ENCODE results near the gene MEAK7. TPM values are rescaled to one million over a fixed set of nuclear protein-coding genes. Genes with fewer than 3 reads are reported as not detected.

Gene MEAK7
- total and polyA plus RNA-seq, 12 donors = 3.6 to 14.1 (median 6.8) TPM

- H3K27me3 ChIP-seq = no peaks in the 10 kb centered on the region
- no peaks in the 10 kb centered on the region for H3K4me1 ChIP-seq (replicated peaks in 1 of 2)
- no peak for TF ChIP-seq POLR2A (IDR thresholded peaks at IDR 0.05)
- no peaks in the 10 kb centered on the region for H3K9me3 ChIP-seq (replicated peaks in 1 of 3)
- intact Hi-C loops (cut with DNase I) = no loop called here
- no peaks in the 10 kb centered on the region for H3K36me3 ChIP-seq (replicated peaks in 1 of 2)
- H3K27ac ChIP-seq = no peak overlapping the region
- no peak for DNase-seq
- WGBS, 4 donors = 86 to 98% (median 95%) methylated on average over 9 of the region's 9 CpGs
- no peak overlapping the region for H3K4me3 ChIP-seq
Measured at GRCh38 chr16:84455031-84455430, 49.4 kb downstream of the MEAK7 start.

Other genes starting within 250 kb of the MEAK7 start
- gene WFDC1, start 209.8 kb downstream of the MEAK7 start, total RNA-seq = 100 to 1,000 TPM in 1 of 9 donors, 10 to 100 TPM in 7, 1 to 10 TPM in 1; 9.6 to 284 (median 37.5) TPM
- 10 to 100 TPM; 17.8 to 69.5 (median 42.1) TPM for gene WFDC1, start 209.8 kb downstream of the MEAK7 start, polyA plus RNA-seq
- 1 to 10 TPM in 1 of 9 donors, under 1 TPM in 6, not detected in 2; 0.42 to 2.2 (median 0.61) TPM for gene ATP2C2, start 136.1 kb downstream of the MEAK7 start, total RNA-seq
- under 1 TPM; 0.07 to 0.40 (median 0.35) TPM for gene ATP2C2, start 136.1 kb downstream of the MEAK7 start, polyA plus RNA-seq
- 10 to 100 TPM; 20.1 to 93.8 (median 56.8) TPM for gene COTL1, start 113.4 kb upstream of the MEAK7 start, total RNA-seq
- 10 to 100 TPM; 45.4 to 54.5 (median 53.0) TPM for gene COTL1, start 113.4 kb upstream of the MEAK7 start, polyA plus RNA-seq
- 10 to 100 TPM; 29.1 to 81.6 (median 57.2) TPM for gene KLHL36, start 143.9 kb upstream of the MEAK7 start, total RNA-seq
- 10 to 100 TPM; 10.7 to 25.2 (median 22.8) TPM for gene KLHL36, start 143.9 kb upstream of the MEAK7 start, polyA plus RNA-seq
- 100 to 1,000 TPM in 1 of 9 donors, 10 to 100 TPM in 8; 38.5 to 110 (median 63.1) TPM for gene USP10, start 195.3 kb upstream of the MEAK7 start, total RNA-seq
- gene USP10, start 195.3 kb upstream of the MEAK7 start, polyA plus RNA-seq = 100 to 1,000 TPM in 1 of 3 donors, 10 to 100 TPM in 2; 16.2 to 154 (median 18.2) TPM

All from adrenal gland (tissue), 12 donors.